Measurements from ENCODE around the gene KRT20. TPM values are rescaled to one million over a fixed set of nuclear protein-coding genes. Genes with fewer than 3 reads are reported as not detected.

The KRT20 gene, protein sequence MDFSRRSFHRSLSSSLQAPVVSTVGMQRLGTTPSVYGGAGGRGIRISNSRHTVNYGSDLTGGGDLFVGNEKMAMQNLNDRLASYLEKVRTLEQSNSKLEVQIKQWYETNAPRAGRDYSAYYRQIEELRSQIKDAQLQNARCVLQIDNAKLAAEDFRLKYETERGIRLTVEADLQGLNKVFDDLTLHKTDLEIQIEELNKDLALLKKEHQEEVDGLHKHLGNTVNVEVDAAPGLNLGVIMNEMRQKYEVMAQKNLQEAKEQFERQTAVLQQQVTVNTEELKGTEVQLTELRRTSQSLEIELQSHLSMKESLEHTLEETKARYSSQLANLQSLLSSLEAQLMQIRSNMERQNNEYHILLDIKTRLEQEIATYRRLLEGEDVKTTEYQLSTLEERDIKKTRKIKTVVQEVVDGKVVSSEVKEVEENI
- total RNA-seq, result 1 to 10 TPM in 1 of 2 donors, not detected in 1; 1.8 TPM

DNA sequence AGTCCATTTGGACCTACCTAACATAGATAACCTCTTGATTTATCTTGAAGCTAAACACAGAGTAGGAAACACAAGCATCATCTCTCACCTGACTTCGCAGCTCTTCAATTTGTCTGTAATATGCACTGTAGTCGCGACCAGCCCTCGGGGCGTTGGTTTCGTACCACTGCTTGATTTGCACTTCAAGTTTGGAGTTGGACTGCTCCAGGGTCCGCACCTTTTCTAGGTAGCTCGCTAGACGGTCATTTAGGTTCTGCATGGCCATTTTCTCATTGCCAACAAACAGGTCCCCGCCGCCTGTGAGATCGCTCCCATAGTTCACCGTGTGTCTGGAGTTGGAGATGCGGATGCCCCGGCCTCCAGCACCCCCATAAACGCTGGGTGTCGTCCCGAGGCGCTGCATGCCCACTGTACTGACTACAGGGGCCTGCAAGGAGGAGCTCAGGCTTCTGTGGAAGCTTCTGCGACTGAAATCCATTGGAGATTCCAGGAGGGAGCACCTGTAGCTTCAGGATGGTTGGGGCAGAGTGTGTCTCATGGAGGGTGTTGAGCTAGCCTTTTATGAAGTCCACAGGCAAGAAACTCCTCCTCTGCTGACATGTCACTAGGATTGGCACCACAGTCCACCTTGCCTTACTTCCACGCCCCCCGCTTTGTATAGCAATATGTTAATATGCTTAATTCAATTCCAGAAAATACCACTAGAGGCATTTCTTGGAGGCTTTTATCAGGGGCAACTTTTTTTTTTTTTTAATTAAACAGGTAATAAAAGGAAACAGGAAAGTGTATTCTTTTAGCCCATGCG, at the start of gene KRT20:
KRT20 (minus strand) TSS at position 535 of the 805 bp plus-strand sequence; CDS start at position 478, 57 bp downstream.
- ATAC-seq (ENCODE audit: insufficient number of reproducible peaks, low FRiP score, low read depth) (no peak), DNase-seq (ENCODE audit: low spot score) (no peak)
- H3K27me3 ChIP-seq (replicated peaks; ENCODE audit: insufficient read depth), result no peaks in the 10 kb centered on the region
- H3K9me3 ChIP-seq, result no peaks in the 10 kb centered on the region
- no peak within 1 kb of the TSS for H3K27ac ChIP-seq
- H3K4me1 ChIP-seq (ENCODE audit: control insufficient read depth in 1 of 2, low read depth in 2 of 2), result peaks cover 0 to 5% of the 10 kb centered on the region in 2 donors
- TF ChIP-seq, protein P1, sequence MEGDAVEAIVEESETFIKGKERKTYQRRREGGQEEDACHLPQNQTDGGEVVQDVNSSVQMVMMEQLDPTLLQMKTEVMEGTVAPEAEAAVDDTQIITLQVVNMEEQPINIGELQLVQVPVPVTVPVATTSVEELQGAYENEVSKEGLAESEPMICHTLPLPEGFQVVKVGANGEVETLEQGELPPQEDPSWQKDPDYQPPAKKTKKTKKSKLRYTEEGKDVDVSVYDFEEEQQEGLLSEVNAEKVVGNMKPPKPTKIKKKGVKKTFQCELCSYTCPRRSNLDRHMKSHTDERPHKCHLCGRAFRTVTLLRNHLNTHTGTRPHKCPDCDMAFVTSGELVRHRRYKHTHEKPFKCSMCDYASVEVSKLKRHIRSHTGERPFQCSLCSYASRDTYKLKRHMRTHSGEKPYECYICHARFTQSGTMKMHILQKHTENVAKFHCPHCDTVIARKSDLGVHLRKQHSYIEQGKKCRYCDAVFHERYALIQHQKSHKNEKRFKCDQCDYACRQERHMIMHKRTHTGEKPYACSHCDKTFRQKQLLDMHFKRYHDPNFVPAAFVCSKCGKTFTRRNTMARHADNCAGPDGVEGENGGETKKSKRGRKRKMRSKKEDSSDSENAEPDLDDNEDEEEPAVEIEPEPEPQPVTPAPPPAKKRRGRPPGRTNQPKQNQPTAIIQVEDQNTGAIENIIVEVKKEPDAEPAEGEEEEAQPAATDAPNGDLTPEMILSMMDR (IDR thresholded peaks at IDR 0.05), result no peak
- H3K36me3 ChIP-seq, result no peaks in the 10 kb centered on the region
- no peak within 1 kb of the TSS for H3K4me3 ChIP-seq

DNA sequence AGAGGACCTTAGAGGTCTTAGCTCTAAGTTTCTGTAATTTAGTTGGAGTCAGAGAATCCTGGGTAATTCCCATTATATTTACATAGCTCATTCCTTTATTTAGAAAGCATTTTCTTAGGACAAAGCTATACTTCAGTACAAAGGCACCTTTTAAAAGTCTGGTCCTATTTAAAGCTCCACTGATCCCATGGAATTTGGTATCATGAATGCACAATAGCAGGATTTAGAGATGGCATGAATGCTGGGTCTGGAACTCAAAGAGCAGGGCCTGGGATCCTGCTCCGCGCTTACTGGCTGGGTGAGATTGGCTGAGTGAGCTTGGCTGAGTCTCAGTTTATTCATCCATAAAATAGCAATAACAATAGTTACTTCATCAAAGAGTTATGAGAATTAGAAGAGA, 47.6 kb upstream of the KRT20 start:
- Histone ChIP-seq H3K27me3 (replicated peaks; ENCODE audit: insufficient read depth) (no peaks in the 10 kb centered on the region), H3K27ac (no peak overlapping the region), H3K4me3 (no peak overlapping the region), H3K4me1 (ENCODE audit: control insufficient read depth in 1 of 2, low read depth in 2 of 2) (no peaks in the 10 kb centered on the region), H3K9me3 (no peaks in the 10 kb centered on the region), H3K36me3 (no peaks in the 10 kb centered on the region)
- ATAC-seq (ENCODE audit: insufficient number of reproducible peaks, low FRiP score, low read depth), result no peak
- DNase-seq (ENCODE audit: low spot score), result no peak
- TF ChIP-seq, protein P1 (IDR thresholded peaks at IDR 0.05), result no peak

DNA sequence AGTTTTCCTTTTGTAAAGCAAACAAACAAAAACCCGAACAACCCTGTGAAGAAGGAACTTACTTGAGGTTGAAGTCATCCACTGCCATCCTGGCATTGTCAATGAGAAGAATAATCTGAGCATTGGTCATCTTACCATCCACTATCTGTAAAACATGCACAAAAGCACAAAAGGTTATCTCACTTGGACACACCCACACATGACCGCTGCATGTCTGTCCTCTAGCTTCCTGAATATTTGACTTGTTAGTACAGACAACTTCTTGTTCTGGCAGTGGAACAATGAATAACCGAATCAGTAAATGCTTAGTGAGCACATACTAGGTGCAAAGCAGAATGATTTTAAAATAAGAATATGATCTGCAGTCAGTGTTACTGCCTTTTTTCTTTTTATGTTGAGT, 46.3 kb upstream of the KRT20 start:
- Histone ChIP-seq H3K9me3 (no peaks in the 10 kb centered on the region), H3K4me1 (ENCODE audit: control insufficient read depth in 1 of 2, low read depth in 2 of 2) (no peaks in the 10 kb centered on the region), H3K27me3 (replicated peaks; ENCODE audit: insufficient read depth) (no peaks in the 10 kb centered on the region), H3K4me3 (no peak overlapping the region), H3K36me3 (no peaks in the 10 kb centered on the region), H3K27ac (no peak overlapping the region)
- ATAC-seq (ENCODE audit: insufficient number of reproducible peaks, low FRiP score, low read depth) (no peak), DNase-seq (ENCODE audit: low spot score) (no peak)
- TF ChIP-seq, protein P1 (IDR thresholded peaks at IDR 0.05), result no peak

DNA sequence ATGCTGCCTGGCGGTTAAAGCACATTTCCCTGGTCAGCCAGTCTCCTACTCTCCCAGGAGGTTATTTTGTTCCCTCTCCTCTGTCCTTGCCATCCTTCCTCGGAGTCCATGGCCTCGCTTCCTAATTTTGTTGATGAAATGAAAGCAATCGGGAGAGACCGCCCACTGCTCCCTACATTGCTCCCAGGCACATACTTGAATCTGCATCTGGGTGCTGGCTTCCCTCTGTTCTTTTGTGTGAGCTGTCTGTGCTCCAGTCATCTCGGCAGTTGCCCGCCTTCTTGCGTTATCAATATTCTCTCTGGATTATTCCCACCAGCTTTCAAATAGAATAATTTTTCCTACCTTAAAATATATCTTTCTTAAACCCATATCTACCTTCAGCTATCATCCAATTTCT, 41.3 kb upstream of the KRT20 start:
- H3K36me3 ChIP-seq, result no peaks in the 10 kb centered on the region
- TF ChIP-seq, protein P1 (IDR thresholded peaks at IDR 0.05), result no peak
- H3K4me1 ChIP-seq (ENCODE audit: control insufficient read depth in 1 of 2, low read depth in 2 of 2), result peaks cover 0 to 5% of the 10 kb centered on the region in 2 donors
- no peak overlapping the region for H3K4me3 ChIP-seq
- DNase-seq (ENCODE audit: low spot score) (no peak), ATAC-seq (ENCODE audit: insufficient number of reproducible peaks, low FRiP score, low read depth) (no peak)
- no peaks in the 10 kb centered on the region for H3K9me3 ChIP-seq
- H3K27me3 ChIP-seq (replicated peaks; ENCODE audit: insufficient read depth), result peaks cover 3% of the 10 kb centered on the region
- H3K27ac ChIP-seq, result no peak overlapping the region

DNA sequence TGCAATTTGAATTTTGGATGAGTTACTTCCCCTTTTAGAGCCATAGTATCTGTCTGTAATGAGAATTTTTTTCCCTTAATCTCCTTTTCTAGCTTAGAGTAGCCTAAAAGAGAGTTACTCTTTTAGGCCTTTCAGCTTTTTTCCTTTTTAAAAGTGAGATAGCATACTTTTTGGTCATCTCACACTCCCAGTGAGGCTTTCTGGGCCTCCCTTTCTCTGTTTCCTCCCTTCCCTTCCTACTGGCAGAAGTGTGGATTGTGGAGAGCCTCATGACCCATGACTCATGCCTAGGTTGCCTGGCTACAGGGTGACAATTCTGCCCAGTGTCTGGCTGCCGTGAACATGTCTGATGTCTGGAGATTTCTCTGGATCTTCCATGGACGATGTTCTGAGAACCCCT, 37.2 kb upstream of the KRT20 start:
- peaks cover 0 to 5% of the 10 kb centered on the region in 2 donors for H3K4me1 ChIP-seq (ENCODE audit: control insufficient read depth in 1 of 2, low read depth in 2 of 2)
- DNase-seq (ENCODE audit: low spot score) (no peak), ATAC-seq (ENCODE audit: insufficient number of reproducible peaks, low FRiP score, low read depth) (peak; percentile 55)
- TF ChIP-seq, protein P1 (IDR thresholded peaks at IDR 0.05), result no peak
- no peak overlapping the region for H3K4me3 ChIP-seq
- no peaks in the 10 kb centered on the region for H3K9me3 ChIP-seq
- peak overlapping the region in 1 of 2 donors; percentile 55 for H3K27ac ChIP-seq
- H3K27me3 ChIP-seq (replicated peaks; ENCODE audit: insufficient read depth), result peaks cover 3% of the 10 kb centered on the region
- H3K36me3 ChIP-seq, result no peaks in the 10 kb centered on the region

Data from thoracic aorta (tissue), 2 donors.